A549 (cell line): Measurements from ENCODE around the gene MME. TPM values are rescaled to one million over a fixed set of nuclear protein-coding genes. Genes with fewer than 3 reads are reported as not detected.

Experiments used
- ATAC-seq, 2 experiments: fragments of 200-7000 bp in 1 of 2; fragments of >200 bp in 1 of 2; cut with Nextera tagmentation in 1 of 2; cut with Tn5 transposase in 1 of 2; 3 replicates each; pipeline versions ENCODE4 v1.8.0 to v1.9.1; 2018 to 2020; ENCODE audit warnings: mild to moderate bottlenecking in 1 of 2, moderate library complexity in 1 of 2
- CTCF ChIA-PET: fragments of 300-600 bp; sonication (Branson Sonifier 250); formaldehyde crosslinking; extraction: SDS; loops from one replicate; lab custom pipeline; 2021; ENCODE audit warnings: antibody characterized with exemption, inconsistent platforms; lab: Yijun Ruan, JAX
- POLR2A ChIA-PET: fragments of 350-600 bp; formaldehyde crosslinking; extraction: SDS; loops from one replicate; lab custom pipeline; 2021; ENCODE audit warnings: antibody characterized with exemption, inconsistent platforms; lab: Yijun Ruan, JAX
- DNase-seq, 2 experiments: peaks; one replicate each; pipeline versions ENCODE4 v3.0.0 to v3.0.0-alpha.2; 2011 to 2016; ENCODE audit warnings: low read depth in 1 of 2, low spot score in 1 of 2
- FAIRE-seq: peaks from 2 replicates; lab custom pipeline; 2011; peaks lifted over from hg19 to GRCh38; lab: Jason Lieb, UNC
- H3K27ac ChIP-seq, 2 experiments: fragments of >200 bp; sonication (Bioruptor Twin); formaldehyde crosslinking; 3 replicates each; pipeline ENCODE4 v1.5.1; 2016 to 2017
- H3K4me1 ChIP-seq: fragments of >200 bp; sonication (Bioruptor Twin); formaldehyde crosslinking; 3 replicates; pipeline ENCODE4 v1.6.1; 2016
- H3K4me2 ChIP-seq: fragments of >200 bp; sonication (Bioruptor Twin); formaldehyde crosslinking; 3 replicates; pipeline ENCODE4 v1.6.1; 2016
- H3K4me3 ChIP-seq: fragments of >200 bp; sonication (Bioruptor Twin); formaldehyde crosslinking; 3 replicates; pipeline ENCODE4 v1.5.1; 2016
- H3K9me3 ChIP-seq: fragments of >200 bp; sonication (Bioruptor Twin); formaldehyde crosslinking; 3 replicates; pipeline ENCODE4 v1.6.1; 2016
- BHLHE40 ChIP-seq: IDR thresholded peaks from 2 replicates; pipeline ENCODE4 v1.6.1; 2012; ENCODE audit warnings: low read depth, low read length, inconsistent platforms
- CBX8 ChIP-seq: fragments of 200-600 bp; sonication (generic); IDR thresholded peaks from 2 replicates; pipeline ENCODE4 v1.6.1; 2016
- CHD2 ChIP-seq: fragments of 150-350 bp; IDR thresholded peaks from 2 replicates; pipeline ENCODE4 v1.6.1; 2014; ENCODE audit warnings: low read length; ENCODE audit not compliant: partially characterized antibody
- EHF ChIP-seq: fragments of 250-450 bp; sonication (Bioruptor Pico); IDR thresholded peaks from 2 replicates; pipeline ENCODE4 v1.5.0; 2020; ENCODE audit warnings: mild to moderate bottlenecking
- ELK1 ChIP-seq: fragments of 150-350 bp; IDR thresholded peaks from 2 replicates; pipeline ENCODE4 v1.6.1; 2014; ENCODE audit warnings: low read depth, mild to moderate bottlenecking, low read length
- EP300 ChIP-seq, 2 experiments: fragments of >200 bp; sonication (Bioruptor Twin); formaldehyde crosslinking; IDR thresholded peaks; 2 replicates in 1 of 2; 3 replicates in 1 of 2; pipeline ENCODE4 v1.6.1; 2016 to 2017
- FOSB ChIP-seq: fragments of 250-450 bp; sonication (Bioruptor Pico); IDR thresholded peaks from 2 replicates; pipeline ENCODE4 v1.5.0; 2020; ENCODE audit warnings: mild to moderate bottlenecking, moderate library complexity
- HDAC2 ChIP-seq: fragments of 200-600 bp; sonication (generic); IDR thresholded peaks from 2 replicates; pipeline ENCODE4 v1.6.1; 2016
- MAZ ChIP-seq: fragments of 150-350 bp; IDR thresholded peaks from 2 replicates; pipeline ENCODE4 v1.6.1; 2014; ENCODE audit warnings: antibody characterized with exemption, low read depth, low read length, borderline replicate concordance
- MYC ChIP-seq: IDR thresholded peaks from 2 replicates; pipeline ENCODE4 v1.6.1; 2012; ENCODE audit warnings: mild to moderate bottlenecking, inconsistent platforms, low read length, improper control_type of control experiment, borderline replicate concordance
- NFE2L2 ChIP-seq: fragments of 150-350 bp; conservative IDR thresholded peaks from 2 replicates; pipeline ENCODE4 v1.6.1; 2014; ENCODE audit warnings: low read length
- NR3C1 ChIP-seq: fragments of >200 bp; sonication (Bioruptor Twin); formaldehyde crosslinking; IDR thresholded peaks from 3 replicates; pipeline ENCODE4 v1.6.1; 2017
- POLR2AphosphoS2 ChIP-seq: conservative IDR thresholded peaks from 2 replicates; pipeline ENCODE4 v1.6.1; 2012; ENCODE audit warnings: low read length, improper control_type of control experiment, inconsistent platforms
- RAD21 ChIP-seq, 2 experiments: fragments of >200 bp in 1 of 2; sonication (Bioruptor Twin) in 1 of 2; formaldehyde crosslinking in 1 of 2; IDR thresholded peaks in 1 of 2; conservative IDR thresholded peaks in 1 of 2; 2 replicates in 1 of 2; 3 replicates in 1 of 2; pipeline ENCODE4 v1.6.1; 2012 to 2018; ENCODE audit warnings: inconsistent platforms in 1 of 2
- SMC3 ChIP-seq: fragments of >200 bp; sonication (Bioruptor Twin); formaldehyde crosslinking; IDR thresholded peaks from 3 replicates; pipeline ENCODE4 v1.6.1; 2018; ENCODE audit warnings: inconsistent platforms
- SREBF2 ChIP-seq: fragments of 450-650 bp; IDR thresholded peaks from 2 replicates; pipeline ENCODE4 v1.6.1; 2014; ENCODE audit warnings: mild to moderate bottlenecking, moderate library complexity
- TFCP2L1 ChIP-seq: fragments of 250-450 bp; sonication (Bioruptor Pico); IDR thresholded peaks from 2 replicates; pipeline ENCODE4 v1.5.0; 2021; ENCODE audit warnings: mild to moderate bottlenecking
- USF2 ChIP-seq: fragments of 450-650 bp; IDR thresholded peaks from 2 replicates; pipeline ENCODE4 v1.6.1; 2014; ENCODE audit warnings: antibody characterized with exemption
- WGBS: methylation state at CpG from one replicate; pipeline ENCODE4 v1.1.6; 2017; ENCODE audit errors: missing lambda C conversion rate; 5-methylcytosine and 5-hydroxymethylcytosine counted together
- polyA plus RNA-seq, 4 experiments: library from polyadenylated mRNA; depleted of rRNA in 3 of 4; stranded (reverse); fragments of >200 nt; fragmentation: RNase III in 1 of 4; extraction: RNeasy Plus Mini Kit Qiagen cat#74134 plus additional on column Dnase treatment in 1 of 4; gene quantifications; 2 replicates in 3 of 4; 3 replicates in 1 of 4; pipeline ENCODE4 v1.2.3, GENCODE V29; 2011 to 2017
- TF ChIP-seq, protein P1 (sequence below): fragments of >200 bp; sonication (Bioruptor Twin); formaldehyde crosslinking; IDR thresholded peaks from 3 replicates; pipeline ENCODE4 v1.6.1; 2016
- TF ChIP-seq, protein P2 (sequence below): fragments of 250-450 bp; sonication (Bioruptor Pico); IDR thresholded peaks from 2 replicates; pipeline ENCODE4 v1.5.0; 2020; ENCODE audit warnings: low read depth, mild to moderate bottlenecking, moderate library complexity
- TF ChIP-seq, protein P3 (sequence below): fragments of >200 bp; sonication (Bioruptor Twin); formaldehyde crosslinking; IDR thresholded peaks from 3 replicates; pipeline ENCODE4 v1.5.1; 2016

Gene MME
- polyA plus RNA-seq, 2 of the 4 experiments (the other 2 are of a cell fraction) = not detected

DNA sequence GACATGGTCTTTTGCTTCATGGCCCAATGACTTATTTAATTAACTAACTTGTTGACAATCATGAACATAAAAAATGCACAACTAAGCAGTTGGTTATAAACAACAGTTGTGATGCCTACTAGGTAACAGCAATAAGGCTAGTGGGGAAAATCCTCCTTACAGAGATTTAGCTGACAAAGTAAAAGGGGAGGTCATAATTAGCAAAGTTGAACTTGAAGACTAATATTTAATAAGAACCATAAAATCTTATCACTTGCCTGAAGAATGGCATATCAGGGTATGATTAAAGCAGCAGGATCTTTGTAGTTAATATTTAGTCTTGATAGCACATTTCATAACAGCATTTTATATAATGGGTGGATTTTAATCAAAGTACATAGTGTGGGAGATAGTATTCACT is 84.2 kb downstream of the MME start (continued):
- no peak for TF ChIP-seq POLR2AphosphoS2
- TF ChIP-seq NFE2L2 = no peak
- no peak for TF ChIP-seq MYC
- no peak for TF ChIP-seq EP300 (IDR thresholded peaks at IDR 0.05)
- TF ChIP-seq, protein P1, sequence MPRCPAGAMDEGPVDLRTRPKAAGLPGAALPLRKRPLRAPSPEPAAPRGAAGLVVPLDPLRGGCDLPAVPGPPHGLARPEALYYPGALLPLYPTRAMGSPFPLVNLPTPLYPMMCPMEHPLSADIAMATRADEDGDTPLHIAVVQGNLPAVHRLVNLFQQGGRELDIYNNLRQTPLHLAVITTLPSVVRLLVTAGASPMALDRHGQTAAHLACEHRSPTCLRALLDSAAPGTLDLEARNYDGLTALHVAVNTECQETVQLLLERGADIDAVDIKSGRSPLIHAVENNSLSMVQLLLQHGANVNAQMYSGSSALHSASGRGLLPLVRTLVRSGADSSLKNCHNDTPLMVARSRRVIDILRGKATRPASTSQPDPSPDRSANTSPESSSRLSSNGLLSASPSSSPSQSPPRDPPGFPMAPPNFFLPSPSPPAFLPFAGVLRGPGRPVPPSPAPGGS = no peak
- no peak for TF ChIP-seq CBX8

GRCh38 chr3:155166441-155166840 is 86.3 kb downstream of the MME start:
- ATAC-seq = no peak
- Histone ChIP-seq H3K4me1 (no peaks in the 10 kb centered on the region), H3K27ac (no peak overlapping the region), H3K9me3 (no peaks in the 10 kb centered on the region), H3K4me2 (no peak overlapping the region), H3K4me3 (no peak overlapping the region)
- DNase-seq = no peak
- TF ChIP-seq EHF (no peak), HDAC2 (no peak), ELK1 (no peak), MAZ (no peak), USF2 (no peak)
- ChIA-PET POLR2A (no interaction called here), CTCF (no interaction called here)
- WGBS = 44% methylated on average over 2 of the region's 2 CpGs
- FAIRE-seq = no peak

DNA sequence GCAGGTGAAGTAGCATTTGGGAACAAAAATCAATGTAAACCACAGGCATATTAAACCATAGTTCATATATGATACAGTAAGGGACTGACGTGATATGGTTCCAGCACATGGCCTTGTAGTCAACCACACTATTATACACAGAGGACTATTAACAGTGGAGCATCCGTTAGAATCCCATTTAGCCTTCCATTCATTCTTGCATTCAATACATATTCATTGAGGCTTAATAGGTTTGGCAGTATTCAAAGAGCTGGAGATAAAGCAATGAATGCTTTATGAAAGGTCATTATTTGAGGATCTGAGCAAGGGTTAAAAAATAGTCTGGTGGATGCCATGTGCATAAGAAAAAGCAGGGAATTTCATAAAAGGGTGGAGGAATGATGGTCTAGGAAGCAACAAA is 89.1 kb downstream of the MME start:
- CTCF ChIA-PET = interaction anchor here (0.5 to 0.6 kb wide), 2 partner anchors 19 to 815 kb away, joined by 3 read pairs; no protein-coding TSS in a partner anchor
- Histone ChIP-seq H3K4me3 (no peak overlapping the region), H3K9me3 (no peaks in the 10 kb centered on the region), H3K4me2 (no peak overlapping the region), H3K4me1 (no peaks in the 10 kb centered on the region), H3K27ac (no peak overlapping the region)
- WGBS = 43% methylated on average over 2 of the region's 2 CpGs
- POLR2A ChIA-PET = no interaction called here
- DNase-seq = no peak
- TF ChIP-seq SREBF2 (no peak), FOSB (CRISPR knock-in tag) (no peak), CHD2 (no peak)
- TF ChIP-seq, protein P2, sequence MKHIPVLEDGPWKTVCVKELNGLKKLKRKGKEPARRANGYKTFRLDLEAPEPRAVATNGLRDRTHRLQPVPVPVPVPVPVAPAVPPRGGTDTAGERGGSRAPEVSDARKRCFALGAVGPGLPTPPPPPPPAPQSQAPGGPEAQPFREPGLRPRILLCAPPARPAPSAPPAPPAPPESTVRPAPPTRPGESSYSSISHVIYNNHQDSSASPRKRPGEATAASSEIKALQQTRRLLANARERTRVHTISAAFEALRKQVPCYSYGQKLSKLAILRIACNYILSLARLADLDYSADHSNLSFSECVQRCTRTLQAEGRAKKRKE (CRISPR knock-in tag) = no peak
- no peak for FAIRE-seq
- no peak for ATAC-seq

- DNase-seq (no peak), FAIRE-seq (no peak), ATAC-seq (no peak)
- Histone ChIP-seq H3K4me1 (no peaks in the 10 kb centered on the region), H3K4me2 (no peak overlapping the region), H3K4me3 (no peak overlapping the region), H3K27ac (no peak overlapping the region), H3K9me3 (no peaks in the 10 kb centered on the region)
- TF ChIP-seq BHLHE40 (no peak), RAD21 (conservative IDR thresholded peaks at IDR 0.05 in 1 of 2, IDR thresholded peaks at IDR 0.05 in 1 of 2) (no peak), TFCP2L1 (CRISPR knock-in tag) (no peak), MYC (no peak), EHF (no peak), SMC3 (no peak), HDAC2 (no peak), NR3C1 (no peak)
- TF ChIP-seq, protein P3, sequence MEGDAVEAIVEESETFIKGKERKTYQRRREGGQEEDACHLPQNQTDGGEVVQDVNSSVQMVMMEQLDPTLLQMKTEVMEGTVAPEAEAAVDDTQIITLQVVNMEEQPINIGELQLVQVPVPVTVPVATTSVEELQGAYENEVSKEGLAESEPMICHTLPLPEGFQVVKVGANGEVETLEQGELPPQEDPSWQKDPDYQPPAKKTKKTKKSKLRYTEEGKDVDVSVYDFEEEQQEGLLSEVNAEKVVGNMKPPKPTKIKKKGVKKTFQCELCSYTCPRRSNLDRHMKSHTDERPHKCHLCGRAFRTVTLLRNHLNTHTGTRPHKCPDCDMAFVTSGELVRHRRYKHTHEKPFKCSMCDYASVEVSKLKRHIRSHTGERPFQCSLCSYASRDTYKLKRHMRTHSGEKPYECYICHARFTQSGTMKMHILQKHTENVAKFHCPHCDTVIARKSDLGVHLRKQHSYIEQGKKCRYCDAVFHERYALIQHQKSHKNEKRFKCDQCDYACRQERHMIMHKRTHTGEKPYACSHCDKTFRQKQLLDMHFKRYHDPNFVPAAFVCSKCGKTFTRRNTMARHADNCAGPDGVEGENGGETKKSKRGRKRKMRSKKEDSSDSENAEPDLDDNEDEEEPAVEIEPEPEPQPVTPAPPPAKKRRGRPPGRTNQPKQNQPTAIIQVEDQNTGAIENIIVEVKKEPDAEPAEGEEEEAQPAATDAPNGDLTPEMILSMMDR = no peak
- POLR2A ChIA-PET = no interaction called here
- CTCF ChIA-PET = no interaction called here
- WGBS = 12% methylated on average over 1 of the region's 1 CpG
These were observed 93.7 kb downstream of the MME start for GRCh38 chr3:155173771-155174170.
